Measurements from ENCODE around the gene HABP4.

Gene HABP4

GRCh38 chr9:96449845-96450612 is at the start of gene HABP4:
Gene HABP4, plus strand, starts transcription at chr9:96450169. Its CDS starts 111 bp downstream, at chr9:96450280.
- peak; percentile 72 for DNase-seq (ENCODE audit: low read depth)

- DNase-seq (ENCODE audit: low read depth): no peak
Observed at GRCh38 chr9:96408409-96409280, 41.3 kb upstream of the HABP4 start.

GRCh38 chr9:96411129-96411838 is 38.7 kb upstream of the HABP4 start:
- DNase-seq (ENCODE audit: low read depth): no peak

- DNase-seq (ENCODE audit: low read depth): no peak
Observed at GRCh38 chr9:96412174-96412913, 37.6 kb upstream of the HABP4 start.

- DNase-seq (ENCODE audit: low read depth): no peak
Observed at GRCh38 chr9:96413302-96414221, 36.4 kb upstream of the HABP4 start.

- DNase-seq (ENCODE audit: low read depth): no peak
Observed at GRCh38 chr9:96417051-96417586, 32.9 kb upstream of the HABP4 start.

GRCh38 chr9:96417661-96418082 is 32.3 kb upstream of the HABP4 start:
- no peak for DNase-seq (ENCODE audit: low read depth)

- peak; percentile 77 for DNase-seq (ENCODE audit: low read depth)
Observed at GRCh38 chr9:96418083-96418919, 31.7 kb upstream of the HABP4 start, which contains the start of gene ZNF367. Gene ZNF367, minus strand, starts transcription at chr9:96418370. Its CDS starts 338 bp downstream, at chr9:96418032.

GRCh38 chr9:96418920-96419690 is 30.9 kb upstream of the HABP4 start:
- peak; percentile 70 for DNase-seq (ENCODE audit: low read depth)

GRCh38 chr9:96419691-96419969 is 30.3 kb upstream of the HABP4 start:
- DNase-seq (ENCODE audit: low read depth): no peak

GRCh38 chr9:96420468-96421219 is 29.3 kb upstream of the HABP4 start:
- peak; percentile 91 for DNase-seq (ENCODE audit: low read depth)

GRCh38 chr9:96423322-96423984 is 26.5 kb upstream of the HABP4 start:
- DNase-seq (ENCODE audit: low read depth): no peak

GRCh38 chr9:96423985-96424336 is 26.0 kb upstream of the HABP4 start:
- DNase-seq (ENCODE audit: low read depth): no peak

GRCh38 chr9:96425500-96426169 is 24.3 kb upstream of the HABP4 start:
- DNase-seq (ENCODE audit: low read depth): no peak

- DNase-seq (ENCODE audit: low read depth): no peak
Observed at GRCh38 chr9:96429732-96430131, 20.2 kb upstream of the HABP4 start.

- DNase-seq (ENCODE audit: low read depth): no peak
Observed at GRCh38 chr9:96430377-96430776, 19.6 kb upstream of the HABP4 start.

- DNase-seq (ENCODE audit: low read depth): no peak
Observed at GRCh38 chr9:96435345-96435744, 14.6 kb upstream of the HABP4 start.

Data from HS-27A (cell line).